GM21529 (cell line): Measurements from ENCODE around the gene IGHMBP2.

ENCODE experiments used
- ATAC-seq: cut with Tn5 transposase; IDR thresholded peaks from one replicate; pipeline ENCODE4 v1.9.1; 2021; ENCODE audit not compliant: unreplicated experiment

IGHMBP2 gene

GRCh38 chr11:68979931-68980775 lies 76.5 kb downstream of the IGHMBP2 start:
- no peak for ATAC-seq

- no peak for ATAC-seq
Observed at GRCh38 chr11:68980776-68981065, 77.0 kb downstream of the IGHMBP2 start, which contains the start of gene MRGPRD. TSS of gene MRGPRD (minus strand) at chr11:68980986. CDS start at chr11:68980986, 0 bp downstream.

GRCh38 chr11:68982134-68982533 lies 78.4 kb downstream of the IGHMBP2 start:
- no peak for ATAC-seq

- ATAC-seq = no peak
Observed at GRCh38 chr11:68983801-68984200, 80.1 kb downstream of the IGHMBP2 start.

- no peak for ATAC-seq
Observed at GRCh38 chr11:68987211-68987610, 83.5 kb downstream of the IGHMBP2 start.

GRCh38 chr11:68988491-68988890 lies 84.8 kb downstream of the IGHMBP2 start:
- ATAC-seq = no peak
